ENCODE results near the gene ZNF512. TPM values are rescaled to one million over a fixed set of nuclear protein-coding genes. Genes with fewer than 3 reads are reported as not detected.

ZNF512 gene
- total RNA-seq, 1 experiment from 2014 or later: 38.9 TPM

GRCh38 chr2:27606611-27607010 is 23.8 kb downstream of the ZNF512 start:
- BruUV-seq (replicated peaks): no TSS peak
- intact Hi-C loops (cut with micrococcal nuclease; ENCODE audit: unreplicated experiment): no loop called here
- peaks cover 58% of the 10 kb centered on the region for H3K36me3 Mint-ChIP-seq (ENCODE audit: insufficient read depth, unreplicated experiment)
- no peak for TF ChIP-seq CTCF (IDR thresholded peaks at IDR 0.05; ENCODE audit: insufficient read depth in 1 of 2, low read depth in 1 of 2, low read length in 1 of 2, severe bottlenecking in 1 of 2, unreplicated experiment in 1 of 2)
- no peak for DNase-seq
- H3K4me3 Mint-ChIP-seq (ENCODE audit: unreplicated experiment): no peak overlapping the region
- ChIA-PET POLR2A (no interaction called here), CTCF (no interaction called here)
- H3K4me1 ChIP-seq: 0 out of 2 replicates have a peak, but pooled peaks cover 4% of the 10 kb centered on the region
- H3K4me1 Mint-ChIP-seq (ENCODE audit: low read depth, unreplicated experiment): no peaks in the 10 kb centered on the region
- no peaks in the 10 kb centered on the region for H3K27me3 Mint-ChIP-seq (ENCODE audit: insufficient read depth, unreplicated experiment)
- no peaks in the 10 kb centered on the region for H3K9me3 Mint-ChIP-seq (ENCODE audit: unreplicated experiment)
- no peaks in the 10 kb centered on the region for H3K27me3 ChIP-seq (replicated peaks; ENCODE audit: control insufficient read depth, insufficient read depth, low read length)
- H3K4me3 ChIP-seq (ENCODE audit: low read depth, low read length): no peak overlapping the region
- H3K9me3 ChIP-seq: no peaks in the 10 kb centered on the region
- H3K27ac Mint-ChIP-seq (ENCODE audit: unreplicated experiment): no peak overlapping the region
- H3K36me3 ChIP-seq (ENCODE audit: control insufficient read depth, insufficient read depth, low read length): peaks cover 2% of the 10 kb centered on the region; the same call in 1 of the 2 replicates

DNA sequence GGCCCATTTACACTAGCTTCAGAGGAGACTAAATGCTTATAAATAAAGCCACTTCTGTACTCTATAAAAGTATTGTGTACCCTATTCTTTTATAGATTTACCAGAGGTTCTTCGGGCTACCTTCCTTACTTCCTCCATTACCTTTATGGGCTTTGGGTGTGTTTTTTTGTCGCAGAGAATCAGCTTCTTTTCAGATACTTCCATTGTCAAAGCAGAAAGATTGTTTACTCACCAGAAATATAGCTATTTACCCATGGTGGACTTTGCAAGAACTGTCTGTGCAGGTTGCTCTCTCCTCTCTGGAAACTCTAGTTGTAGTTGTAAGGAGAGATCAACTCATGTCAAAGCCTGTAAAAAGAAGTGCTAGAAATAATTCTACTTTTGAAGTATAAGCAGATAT is 31.1 kb downstream of the ZNF512 start:
- intact Hi-C loops (cut with micrococcal nuclease; ENCODE audit: unreplicated experiment): no loop called here
- Histone ChIP-seq H3K9me3 (no peaks in the 10 kb centered on the region), H3K27me3 (replicated peaks; ENCODE audit: control insufficient read depth, insufficient read depth, low read length) (no peaks in the 10 kb centered on the region), H3K4me1 (no peaks in the 10 kb centered on the region), H3K36me3 (ENCODE audit: control insufficient read depth, insufficient read depth, low read length) (peaks cover 4% of the 10 kb centered on the region), H3K4me3 (ENCODE audit: low read depth, low read length) (no peak overlapping the region)
- ChIA-PET POLR2A (interaction anchor here (0.6 kb wide), 1 partner anchor 170 kb away, joined by 3 read pairs; no protein-coding TSS in a partner anchor), CTCF (no interaction called here)
- Mint-ChIP-seq H3K4me1 (ENCODE audit: low read depth, unreplicated experiment) (no peaks in the 10 kb centered on the region), H3K4me3 (ENCODE audit: unreplicated experiment) (no peak overlapping the region), H3K27ac (ENCODE audit: unreplicated experiment) (no peak overlapping the region), H3K27me3 (ENCODE audit: insufficient read depth, unreplicated experiment) (no peaks in the 10 kb centered on the region), H3K9me3 (ENCODE audit: unreplicated experiment) (no peaks in the 10 kb centered on the region), H3K36me3 (ENCODE audit: insufficient read depth, unreplicated experiment) (peaks cover 38% of the 10 kb centered on the region)
- DNase-seq: no peak
- BruUV-seq (replicated peaks): no TSS peak
- no peak for TF ChIP-seq CTCF (IDR thresholded peaks at IDR 0.05; ENCODE audit: insufficient read depth in 1 of 2, low read depth in 1 of 2, low read length in 1 of 2, severe bottlenecking in 1 of 2, unreplicated experiment in 1 of 2)

DNA sequence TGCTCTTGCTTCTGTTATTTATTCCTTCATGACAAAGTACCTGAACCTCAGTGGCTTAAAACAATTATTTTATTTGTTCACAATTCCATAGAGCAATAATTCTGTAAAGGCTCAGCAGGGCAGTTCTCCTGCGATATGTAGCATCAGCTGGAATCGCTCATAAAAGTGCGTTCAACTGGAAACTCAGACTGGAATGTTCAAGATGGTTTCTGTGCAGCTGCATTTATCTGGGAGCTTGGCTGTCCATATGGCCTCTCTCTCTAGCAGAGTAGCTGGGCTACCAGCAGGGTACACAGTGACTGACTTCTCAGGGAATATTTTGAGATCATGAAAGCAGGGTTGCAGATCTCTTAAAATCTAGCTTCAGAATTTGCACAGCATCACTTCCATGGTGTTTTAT is 32.5 kb downstream of the ZNF512 start:
- Mint-ChIP-seq H3K4me3 (ENCODE audit: unreplicated experiment) (no peak overlapping the region), H3K27ac (ENCODE audit: unreplicated experiment) (no peak overlapping the region), H3K27me3 (ENCODE audit: insufficient read depth, unreplicated experiment) (no peaks in the 10 kb centered on the region), H3K4me1 (ENCODE audit: low read depth, unreplicated experiment) (no peaks in the 10 kb centered on the region), H3K9me3 (ENCODE audit: unreplicated experiment) (no peaks in the 10 kb centered on the region), H3K36me3 (ENCODE audit: insufficient read depth, unreplicated experiment) (peaks cover 32% of the 10 kb centered on the region)
- no peaks in the 10 kb centered on the region for H3K27me3 ChIP-seq (replicated peaks; ENCODE audit: control insufficient read depth, insufficient read depth, low read length)
- intact Hi-C loops (cut with micrococcal nuclease; ENCODE audit: unreplicated experiment): no loop called here
- TF ChIP-seq CTCF (IDR thresholded peaks at IDR 0.05; ENCODE audit: insufficient read depth in 1 of 2, low read depth in 1 of 2, low read length in 1 of 2, severe bottlenecking in 1 of 2, unreplicated experiment in 1 of 2): no peak
- no peak overlapping the region for H3K4me3 ChIP-seq (ENCODE audit: low read depth, low read length)
- BruUV-seq (replicated peaks): no TSS peak
- no peaks in the 10 kb centered on the region for H3K4me1 ChIP-seq
- no peaks in the 10 kb centered on the region for H3K9me3 ChIP-seq
- CTCF ChIA-PET: no interaction called here
- H3K36me3 ChIP-seq (ENCODE audit: control insufficient read depth, insufficient read depth, low read length): peaks cover 4% of the 10 kb centered on the region
- DNase-seq: no peak
- POLR2A ChIA-PET: no interaction called here

Measured in Caco-2 (cell line).